Panc1 (cell line): ENCODE measurements around the gene COMMD1. TPM values are rescaled to one million over a fixed set of nuclear protein-coding genes. Genes with fewer than 3 reads are reported as not detected.

Experiments
- ATAC-seq: fragments of 200-7000 bp; cut with Tn5 transposase; 2 replicates; pipeline ENCODE4 v1.9.1; 2020; ENCODE audit warnings: mild to moderate bottlenecking, moderate library complexity
- BruUV-seq: library from RNA; stranded (reverse); fragments of 400-500 nt; replicated peaks from 2 replicates; lab custom pipeline; 2021; lab: Mats Ljungman, UMichigan
- CTCF ChIA-PET: fragments of 300-600 bp; sonication (Branson Sonifier 250); formaldehyde crosslinking; loops from one replicate; lab custom pipeline; 2022; ENCODE audit warnings: antibody characterized with exemption; lab: Charles Lee
- POLR2A ChIA-PET: fragments of 300-600 bp; sonication (Branson Sonifier 250); formaldehyde crosslinking; loops from one replicate; lab custom pipeline; 2022; ENCODE audit warnings: antibody characterized with exemption; lab: Charles Lee
- DNase-seq: peaks from one replicate; pipeline ENCODE4 v3.0.0-alpha.2; 2010; ENCODE audit warnings: low read depth, low spot score
- H3K27ac ChIP-seq: 2 replicates; pipeline ENCODE4 v1.5.1; 2011; ENCODE audit warnings: mild to moderate bottlenecking, low read length, inconsistent platforms
- H3K27me3 ChIP-seq: fragments of 200-500 bp; sonication (Bioruptor generic); 2 replicates; pipeline ENCODE4 v1.6.0; 2014; ENCODE audit warnings: low read length, inconsistent platforms; ENCODE audit not compliant: control insufficient read depth, insufficient read depth
- H3K36me3 ChIP-seq: fragments of 200-500 bp; sonication (Bioruptor generic); 2 replicates; pipeline ENCODE4 v1.5.1; 2014; ENCODE audit warnings: inconsistent platforms, mild to moderate bottlenecking, low read length, moderate library complexity; ENCODE audit not compliant: control insufficient read depth, insufficient read depth
- H3K4me1 ChIP-seq: 2 replicates; pipeline ENCODE4 v1.5.1; 2011; ENCODE audit warnings: inconsistent platforms, mild to moderate bottlenecking, low read length, moderate library complexity; ENCODE audit not compliant: control insufficient read depth, insufficient read depth
- H3K4me3 ChIP-seq, 2 experiments: 2 replicates each; pipeline ENCODE4 v1.5.1; 2011 to 2012; ENCODE audit warnings: low read depth in 2 of 2, low read length in 2 of 2, mild to moderate bottlenecking in 2 of 2, inconsistent platforms in 1 of 2, moderate library complexity in 1 of 2
- H3K9me3 ChIP-seq: fragments of 200-500 bp; sonication (Bioruptor generic); 2 replicates; pipeline ENCODE4 v1.5.1; 2014; ENCODE audit warnings: low read depth, mild to moderate bottlenecking, inconsistent platforms, low read length, moderate library complexity; ENCODE audit not compliant: control insufficient read depth, insufficient read depth
- POLR2AphosphoS5 ChIP-seq: IDR thresholded peaks from 2 replicates; pipeline ENCODE4 v1.6.1; 2012; ENCODE audit warnings: mild to moderate bottlenecking, low read depth, low read length, moderate library complexity
- SIN3A ChIP-seq: IDR thresholded peaks from 2 replicates; pipeline ENCODE4 v1.6.1; 2012; ENCODE audit warnings: low read depth, mild to moderate bottlenecking, low read length, moderate library complexity, borderline replicate concordance; ENCODE audit not compliant: insufficient read depth
- TCF7L2 ChIP-seq: IDR thresholded peaks from 2 replicates; pipeline ENCODE4 v1.6.1; 2011; ENCODE audit warnings: mild to moderate bottlenecking, low read depth, low read length, inconsistent platforms
- in situ Hi-C: cut with HindIII; loops from 2 replicates; pipeline ENCODE4 v1.10.0; 2016; ENCODE audit warnings: low sequenced_read_pairs, low pct_unique_long_range_greater_than_20kb
- intact Hi-C: fragments of 100-400 bp; cut with micrococcal nuclease; formaldehyde crosslinking; loops from one replicate; pipeline ENCODE4 v1.10.0; 2022; ENCODE audit not compliant: unreplicated experiment
- total RNA-seq: library from RNA; stranded (reverse); gene quantifications from one replicate; pipeline ENCODE4 v1.2.1, GENCODE V29; 2021; ENCODE audit not compliant: unreplicated experiment
- TF ChIP-seq, protein P1 (sequence below): fragments of 450-650 bp; IDR thresholded peaks from 2 replicates; pipeline ENCODE4 v1.5.1; 2017; ENCODE audit warnings: mild to moderate bottlenecking
- TF ChIP-seq, protein P2 (sequence below), 2 experiments: IDR thresholded peaks; 2 replicates each; pipeline ENCODE4 v1.6.1; 2011 to 2012; ENCODE audit warnings: low read depth in 2 of 2, control low read depth in 1 of 2, low read length in 1 of 2, mild to moderate bottlenecking in 1 of 2, moderate library complexity in 1 of 2; ENCODE audit not compliant: insufficient read depth in 1 of 2

Gene COMMD1
- total RNA-seq, 1 experiment from 2014 or later = 40.3 TPM

DNA sequence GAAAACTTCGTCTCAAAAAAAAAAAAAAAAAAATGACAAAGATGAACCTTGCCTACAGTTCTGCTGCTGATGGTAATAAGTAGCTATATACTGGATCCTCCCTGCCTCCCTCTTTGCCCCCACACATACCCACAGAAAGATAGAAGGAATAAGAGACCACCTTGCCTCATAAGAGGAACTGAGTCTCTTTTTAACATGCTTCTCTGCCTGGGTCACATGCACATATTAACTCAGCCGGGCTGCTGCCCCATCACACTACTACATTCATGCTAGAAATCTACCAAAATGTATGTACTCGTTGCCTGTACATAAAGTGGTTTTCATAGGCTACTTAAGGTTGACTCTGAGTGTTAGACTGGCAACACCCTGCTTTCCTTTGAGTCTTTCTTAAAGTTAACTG lies 211.5 kb downstream of the COMMD1 start:
- ChIA-PET POLR2A (no interaction called here), CTCF (no interaction called here)
- H3K27ac ChIP-seq = no peak overlapping the region
- in situ Hi-C loops (no loop called here), intact Hi-C loops (no loop called here)
- DNase-seq (no peak), ATAC-seq (no peak)
- BruUV-seq = no TSS peak
- H3K36me3 ChIP-seq = no peaks in the 10 kb centered on the region
- TF ChIP-seq TCF7L2 (no peak), SIN3A (no peak), POLR2AphosphoS5 (no peak)
- TF ChIP-seq, protein P1, sequence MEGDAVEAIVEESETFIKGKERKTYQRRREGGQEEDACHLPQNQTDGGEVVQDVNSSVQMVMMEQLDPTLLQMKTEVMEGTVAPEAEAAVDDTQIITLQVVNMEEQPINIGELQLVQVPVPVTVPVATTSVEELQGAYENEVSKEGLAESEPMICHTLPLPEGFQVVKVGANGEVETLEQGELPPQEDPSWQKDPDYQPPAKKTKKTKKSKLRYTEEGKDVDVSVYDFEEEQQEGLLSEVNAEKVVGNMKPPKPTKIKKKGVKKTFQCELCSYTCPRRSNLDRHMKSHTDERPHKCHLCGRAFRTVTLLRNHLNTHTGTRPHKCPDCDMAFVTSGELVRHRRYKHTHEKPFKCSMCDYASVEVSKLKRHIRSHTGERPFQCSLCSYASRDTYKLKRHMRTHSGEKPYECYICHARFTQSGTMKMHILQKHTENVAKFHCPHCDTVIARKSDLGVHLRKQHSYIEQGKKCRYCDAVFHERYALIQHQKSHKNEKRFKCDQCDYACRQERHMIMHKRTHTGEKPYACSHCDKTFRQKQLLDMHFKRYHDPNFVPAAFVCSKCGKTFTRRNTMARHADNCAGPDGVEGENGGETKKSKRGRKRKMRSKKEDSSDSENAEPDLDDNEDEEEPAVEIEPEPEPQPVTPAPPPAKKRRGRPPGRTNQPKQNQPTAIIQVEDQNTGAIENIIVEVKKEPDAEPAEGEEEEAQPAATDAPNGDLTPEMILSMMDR = no peak
- TF ChIP-seq, protein P2, sequence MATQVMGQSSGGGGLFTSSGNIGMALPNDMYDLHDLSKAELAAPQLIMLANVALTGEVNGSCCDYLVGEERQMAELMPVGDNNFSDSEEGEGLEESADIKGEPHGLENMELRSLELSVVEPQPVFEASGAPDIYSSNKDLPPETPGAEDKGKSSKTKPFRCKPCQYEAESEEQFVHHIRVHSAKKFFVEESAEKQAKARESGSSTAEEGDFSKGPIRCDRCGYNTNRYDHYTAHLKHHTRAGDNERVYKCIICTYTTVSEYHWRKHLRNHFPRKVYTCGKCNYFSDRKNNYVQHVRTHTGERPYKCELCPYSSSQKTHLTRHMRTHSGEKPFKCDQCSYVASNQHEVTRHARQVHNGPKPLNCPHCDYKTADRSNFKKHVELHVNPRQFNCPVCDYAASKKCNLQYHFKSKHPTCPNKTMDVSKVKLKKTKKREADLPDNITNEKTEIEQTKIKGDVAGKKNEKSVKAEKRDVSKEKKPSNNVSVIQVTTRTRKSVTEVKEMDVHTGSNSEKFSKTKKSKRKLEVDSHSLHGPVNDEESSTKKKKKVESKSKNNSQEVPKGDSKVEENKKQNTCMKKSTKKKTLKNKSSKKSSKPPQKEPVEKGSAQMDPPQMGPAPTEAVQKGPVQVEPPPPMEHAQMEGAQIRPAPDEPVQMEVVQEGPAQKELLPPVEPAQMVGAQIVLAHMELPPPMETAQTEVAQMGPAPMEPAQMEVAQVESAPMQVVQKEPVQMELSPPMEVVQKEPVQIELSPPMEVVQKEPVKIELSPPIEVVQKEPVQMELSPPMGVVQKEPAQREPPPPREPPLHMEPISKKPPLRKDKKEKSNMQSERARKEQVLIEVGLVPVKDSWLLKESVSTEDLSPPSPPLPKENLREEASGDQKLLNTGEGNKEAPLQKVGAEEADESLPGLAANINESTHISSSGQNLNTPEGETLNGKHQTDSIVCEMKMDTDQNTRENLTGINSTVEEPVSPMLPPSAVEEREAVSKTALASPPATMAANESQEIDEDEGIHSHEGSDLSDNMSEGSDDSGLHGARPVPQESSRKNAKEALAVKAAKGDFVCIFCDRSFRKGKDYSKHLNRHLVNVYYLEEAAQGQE (IDR thresholded peaks at IDR 0.05; ENCODE audit: insufficient read depth in 1 of 2, low read depth in 2 of 2, low read length in 1 of 2) = no peak
- no peaks in the 10 kb centered on the region for H3K27me3 ChIP-seq
- H3K4me3 ChIP-seq = no peak overlapping the region
- no peaks in the 10 kb centered on the region for H3K9me3 ChIP-seq
- no peaks in the 10 kb centered on the region for H3K4me1 ChIP-seq

DNA sequence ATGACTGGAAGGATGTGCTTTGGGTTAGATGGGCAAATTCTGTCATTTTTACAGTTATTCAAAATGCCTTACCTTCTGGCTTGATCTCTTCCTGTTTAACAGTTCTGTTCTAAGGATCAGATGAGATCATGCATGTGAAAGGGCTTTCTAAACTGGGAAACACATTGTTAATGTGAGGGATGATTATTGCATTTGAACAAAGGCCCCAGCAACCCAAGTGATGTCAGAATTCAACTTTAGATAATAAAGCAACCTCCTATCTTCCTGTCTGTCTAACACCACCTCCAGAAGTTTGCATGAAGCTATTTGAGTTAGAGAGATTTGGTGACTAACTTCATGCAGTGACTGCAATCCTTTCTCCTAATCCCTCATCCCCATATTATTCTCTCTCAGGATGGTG lies 212.7 kb downstream of the COMMD1 start:
- BruUV-seq = no TSS peak
- Histone ChIP-seq H3K4me3 (no peak overlapping the region), H3K36me3 (no peaks in the 10 kb centered on the region), H3K4me1 (no peaks in the 10 kb centered on the region), H3K27me3 (no peaks in the 10 kb centered on the region), H3K27ac (no peak overlapping the region), H3K9me3 (no peaks in the 10 kb centered on the region)
- intact Hi-C loops = no loop called here
- no peak for DNase-seq
- ChIA-PET CTCF (no interaction called here), POLR2A (no interaction called here)
- in situ Hi-C loops = no loop called here
- no peak for TF ChIP-seq SIN3A
- no peak for TF ChIP-seq TCF7L2
- TF ChIP-seq, protein P1 = no peak
- TF ChIP-seq, protein P2 (IDR thresholded peaks at IDR 0.05; ENCODE audit: insufficient read depth in 1 of 2, low read depth in 2 of 2, low read length in 1 of 2) = no peak
- no peak for ATAC-seq
